ENCODE results near the gene MAP3K21.
A peak's percentile ranks its signal among the peaks of the same experiment; 100 is the strongest.

MAP3K21 gene

GRCh38 chr1:233373226-233373625 is 45.7 kb downstream of the MAP3K21 start:
- Histone ChIP-seq H3K9me3 (replicated peaks in 1 of 11) (no peaks in the 10 kb centered on the region), H3K27ac (no peak overlapping the region), H3K4me1 (no peaks in the 10 kb centered on the region), H3K4me2 (no peak overlapping the region), H4K20me1 (no peaks in the 10 kb centered on the region; a peak in 1 of 22 replicates), H3K4me3 (no peak overlapping the region), H3K36me3 (0 out of 22 replicates have a peak, but pooled peaks cover 0 to 5% (median 0%) of the 10 kb centered on the region in 11 experiments), H3K9ac (no peak overlapping the region), H3K27me3 (no peaks in the 10 kb centered on the region)
- no peak for TF ChIP-seq Cebpa-rat (IDR thresholded peaks at IDR 0.05)

GRCh38 chr1:233375653-233376052 is 48.1 kb downstream of the MAP3K21 start:
- Histone ChIP-seq H3K27ac (no peak overlapping the region), H3K4me2 (no peak overlapping the region), H3K9me3 (replicated peaks in 1 of 11) (no peaks in the 10 kb centered on the region), H3K4me3 (no peak overlapping the region), H3K9ac (no peak overlapping the region), H3K36me3 (0 out of 22 replicates have a peak, but pooled peaks cover 0 to 6% (median 0%) of the 10 kb centered on the region in 11 experiments), H3K27me3 (no peaks in the 10 kb centered on the region), H4K20me1 (no peaks in the 10 kb centered on the region; a peak in 1 of 22 replicates), H3K4me1 (peaks cover 0 to 12% (median 0%) of the 10 kb centered on the region in 10 experiments; a peak in 2 of 20 replicates)
- no peak for TF ChIP-seq Cebpa-rat (IDR thresholded peaks at IDR 0.05)

GRCh38 chr1:233376382-233377110 is 49.0 kb downstream of the MAP3K21 start:
- peaks cover 0 to 12% (median 0%) of the 10 kb centered on the region in 10 experiments; a peak in 2 of 20 replicates for H3K4me1 ChIP-seq
- 0 out of 22 replicates have a peak, but pooled peaks cover 0 to 6% (median 0%) of the 10 kb centered on the region in 11 experiments for H3K36me3 ChIP-seq
- TF ChIP-seq Cebpa-rat (IDR thresholded peaks at IDR 0.05), result no peak
- H3K27me3 ChIP-seq, result no peaks in the 10 kb centered on the region
- H3K4me3 ChIP-seq, result no peak overlapping the region
- no peaks in the 10 kb centered on the region for H3K9me3 ChIP-seq (replicated peaks in 1 of 11)
- no peak overlapping the region for H3K9ac ChIP-seq
- H3K4me2 ChIP-seq, result no peak overlapping the region
- no peaks in the 10 kb centered on the region; a peak in 1 of 22 replicates for H4K20me1 ChIP-seq
- no peak overlapping the region for H3K27ac ChIP-seq

GRCh38 chr1:233379869-233380438 is 52.4 kb downstream of the MAP3K21 start:
- Histone ChIP-seq H4K20me1 (no peaks in the 10 kb centered on the region), H3K9ac (no peak overlapping the region), H3K4me1 (peaks cover 0 to 12% (median 0%) of the 10 kb centered on the region in 10 experiments; a peak in 2 of 20 replicates), H3K27me3 (no peaks in the 10 kb centered on the region), H3K9me3 (replicated peaks in 1 of 11) (peaks cover 11 to 14% (median 13%) of the 10 kb centered on the region in 11 experiments; a peak in 21 of 22 replicates), H3K36me3 (peaks cover 8 to 22% (median 12%) of the 10 kb centered on the region in 11 experiments; a peak in 19 of 22 replicates), H3K4me2 (peak overlapping the region in 2 of 11 experiments; percentile 9 to 18; a peak in 1 of 22 replicates), H3K27ac (no peak overlapping the region), H3K4me3 (no peak overlapping the region)
- TF ChIP-seq Cebpa-rat (IDR thresholded peaks at IDR 0.05), result no peak

GRCh38 chr1:233381806-233382205 is 54.3 kb downstream of the MAP3K21 start:
- Histone ChIP-seq H3K36me3 (peaks cover 8 to 22% (median 12%) of the 10 kb centered on the region in 11 experiments; a peak in 19 of 22 replicates), H3K4me3 (no peak overlapping the region), H3K4me1 (peaks cover 0 to 12% (median 0%) of the 10 kb centered on the region in 10 experiments; a peak in 2 of 20 replicates), H3K27ac (no peak overlapping the region), H4K20me1 (no peaks in the 10 kb centered on the region), H3K27me3 (no peaks in the 10 kb centered on the region), H3K9ac (no peak overlapping the region), H3K9me3 (replicated peaks in 1 of 11) (peaks cover 11 to 14% (median 13%) of the 10 kb centered on the region in 11 experiments; a peak in 21 of 22 replicates), H3K4me2 (no peak overlapping the region)
- TF ChIP-seq Cebpa-rat (IDR thresholded peaks at IDR 0.05), result no peak

- no peak overlapping the region for H3K9ac ChIP-seq
- TF ChIP-seq Cebpa-rat (IDR thresholded peaks at IDR 0.05), result no peak
Measured at GRCh38 chr1:233383984-233384383, 56.5 kb downstream of the MAP3K21 start.

GRCh38 chr1:233386336-233386735 is 58.8 kb downstream of the MAP3K21 start:
- no peak for TF ChIP-seq Cebpa-rat (IDR thresholded peaks at IDR 0.05)
- peaks cover 8 to 16% (median 12%) of the 10 kb centered on the region in 11 experiments; a peak in 19 of 22 replicates for H3K36me3 ChIP-seq
- H4K20me1 ChIP-seq, result no peaks in the 10 kb centered on the region

More at GRCh38 chr1:233383984-233384383, 56.5 kb downstream of the MAP3K21 start:
- Histone ChIP-seq H3K36me3 (peaks cover 8 to 21% (median 12%) of the 10 kb centered on the region in 11 experiments; a peak in 19 of 22 replicates), H4K20me1 (no peaks in the 10 kb centered on the region), H3K4me2 (no peak overlapping the region), H3K4me3 (no peak overlapping the region), H3K27me3 (no peaks in the 10 kb centered on the region), H3K27ac (no peak overlapping the region), H3K9me3 (replicated peaks in 1 of 11) (peaks cover 11 to 14% (median 13%) of the 10 kb centered on the region in 11 experiments; a peak in 21 of 22 replicates), H3K4me1 (peaks cover 4 to 13% (median 7%) of the 10 kb centered on the region in 10 experiments; a peak in 14 of 20 replicates)

GRCh38 chr1:233387585-233387984 is 60.1 kb downstream of the MAP3K21 start:
- Histone ChIP-seq H3K27ac (no peak overlapping the region), H3K9me3 (replicated peaks in 1 of 11) (peaks cover 6 to 8% (median 7%) of the 10 kb centered on the region in 11 experiments; a peak in 20 of 22 replicates)
- TF ChIP-seq Cebpa-rat (IDR thresholded peaks at IDR 0.05), result no peak

More at GRCh38 chr1:233386336-233386735, 58.8 kb downstream of the MAP3K21 start:
- Histone ChIP-seq H3K4me1 (peaks cover 4 to 15% (median 8%) of the 10 kb centered on the region in 10 experiments; a peak in 16 of 20 replicates), H3K9ac (no peak overlapping the region), H3K27ac (no peak overlapping the region), H3K4me3 (no peak overlapping the region), H3K27me3 (no peaks in the 10 kb centered on the region), H3K9me3 (replicated peaks in 1 of 11) (peaks cover 11 to 14% (median 13%) of the 10 kb centered on the region in 11 experiments; a peak in 21 of 22 replicates), H3K4me2 (no peak overlapping the region)

GRCh38 chr1:233389169-233389568 is 61.6 kb downstream of the MAP3K21 start:
- Histone ChIP-seq H3K27ac (no peak overlapping the region), H3K36me3 (no peaks in the 10 kb centered on the region), H3K27me3 (no peaks in the 10 kb centered on the region), H3K4me1 (peaks cover 4 to 18% (median 8%) of the 10 kb centered on the region in 10 experiments; a peak in 17 of 20 replicates), H3K4me2 (peak overlapping the region in 3 of 11 experiments; percentile 20 to 44 (median 39); a peak in 6 of 22 replicates), H4K20me1 (no peaks in the 10 kb centered on the region), H3K4me3 (no peak overlapping the region), H3K9ac (no peak overlapping the region), H3K9me3 (replicated peaks in 1 of 11) (no peaks in the 10 kb centered on the region)
- 0 out of 22 replicates have a peak, but pooled peaks of 1 of the 11 experiments have one; percentile 21 for TF ChIP-seq Cebpa-rat (IDR thresholded peaks at IDR 0.05)

More at GRCh38 chr1:233387585-233387984, 60.1 kb downstream of the MAP3K21 start:
- H3K27me3 ChIP-seq, result no peaks in the 10 kb centered on the region
- peaks cover 3 to 8% (median 6%) of the 10 kb centered on the region in 11 experiments; a peak in 19 of 22 replicates for H3K36me3 ChIP-seq
- H3K4me2 ChIP-seq, result peak overlapping the region in 8 of 11 experiments; percentile 6 to 52 (median 24); a peak in 9 of 22 replicates
- no peak overlapping the region for H3K4me3 ChIP-seq
- H3K4me1 ChIP-seq, result peaks cover 4 to 15% (median 8%) of the 10 kb centered on the region in 10 experiments; a peak in 16 of 20 replicates
- no peaks in the 10 kb centered on the region for H4K20me1 ChIP-seq
- no peak overlapping the region for H3K9ac ChIP-seq

Data from BLaER1 treated with 17β-estradiol and CSF1 and Interleukin-3, amounts not matched to agents 10 nM and 100 nM (cell line).